ENCODE measurements around the gene GSTP1.
"Not testable (repeated sequence)": the region's sequence is repeated elsewhere in the genome, so short reads cannot be mapped to it uniquely, and the experiment has no call there.

GSTP1 gene

DNA sequence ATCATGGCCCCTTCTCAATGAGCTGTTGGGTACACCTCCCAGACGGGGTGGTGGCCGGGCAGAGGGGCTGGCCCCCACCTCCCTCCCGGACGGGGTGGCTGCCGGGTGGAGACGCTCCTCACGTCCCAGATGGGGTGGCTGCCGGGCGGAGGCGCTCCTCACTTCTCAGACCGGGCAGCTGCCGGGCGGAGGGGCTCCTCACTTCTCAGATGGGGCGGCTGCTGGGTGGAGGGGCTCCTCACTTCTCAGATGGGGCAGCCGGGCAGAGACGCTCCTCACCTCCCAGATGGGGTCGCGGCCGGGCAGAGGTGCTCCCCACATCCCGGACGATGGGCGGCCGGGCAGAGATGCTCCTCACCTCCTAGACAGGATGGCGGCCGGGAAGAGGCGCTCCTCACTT lies 14.4 kb downstream of the GSTP1 start:
- DNase-seq (ENCODE audit: low read depth) = not testable (repeated sequence)

DNA sequence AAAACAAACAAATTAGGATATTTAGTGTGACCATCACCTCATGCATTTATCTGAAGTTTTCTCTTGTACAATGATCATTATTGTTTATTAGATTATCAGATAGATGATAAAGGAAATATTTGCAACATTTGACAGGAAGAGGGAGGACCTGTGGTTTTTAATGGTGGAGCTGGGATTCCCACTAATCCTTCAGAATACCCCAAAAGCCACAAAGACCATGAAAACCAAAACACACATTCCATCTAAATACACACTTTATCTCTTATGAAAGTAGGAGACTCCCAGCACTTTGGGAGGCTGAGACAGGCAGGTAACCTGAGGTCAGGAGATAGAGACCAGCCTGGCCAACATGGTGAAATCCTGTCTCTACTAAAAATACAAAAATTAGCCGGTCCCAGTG lies 15.5 kb downstream of the GSTP1 start:
- DNase-seq (ENCODE audit: low read depth) = no peak

- no peak for DNase-seq (ENCODE audit: low read depth)
Measured at GRCh38 chr11:67600324-67601029, 16.9 kb downstream of the GSTP1 start.

- no peak for DNase-seq (ENCODE audit: low read depth)
Measured at GRCh38 chr11:67601098-67601497, 17.5 kb downstream of the GSTP1 start.

DNA sequence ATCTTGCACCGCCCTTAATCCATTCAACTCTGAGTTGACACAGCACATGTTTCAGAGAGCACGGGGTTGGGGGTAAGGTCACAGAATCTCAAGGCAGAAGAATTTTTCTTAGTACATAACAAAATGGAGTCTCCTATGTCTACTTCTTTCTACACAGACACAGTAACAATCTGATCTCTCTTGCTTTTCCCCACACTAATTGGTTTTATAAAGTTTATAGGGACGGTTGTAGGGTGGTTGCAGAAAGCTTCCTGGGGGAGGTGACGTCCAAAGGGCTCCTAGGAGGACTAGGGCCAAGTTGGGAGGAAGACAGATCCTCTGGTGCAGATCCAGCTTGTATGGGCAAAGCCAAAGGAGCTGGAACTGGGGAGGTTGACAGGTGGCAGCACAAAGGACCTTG lies 20.5 kb downstream of the GSTP1 start:
- not testable (repeated sequence) for DNase-seq (ENCODE audit: low read depth)

GRCh38 chr11:67604815-67605214 lies 21.2 kb downstream of the GSTP1 start:
- DNase-seq (ENCODE audit: low read depth) = no peak

DNA sequence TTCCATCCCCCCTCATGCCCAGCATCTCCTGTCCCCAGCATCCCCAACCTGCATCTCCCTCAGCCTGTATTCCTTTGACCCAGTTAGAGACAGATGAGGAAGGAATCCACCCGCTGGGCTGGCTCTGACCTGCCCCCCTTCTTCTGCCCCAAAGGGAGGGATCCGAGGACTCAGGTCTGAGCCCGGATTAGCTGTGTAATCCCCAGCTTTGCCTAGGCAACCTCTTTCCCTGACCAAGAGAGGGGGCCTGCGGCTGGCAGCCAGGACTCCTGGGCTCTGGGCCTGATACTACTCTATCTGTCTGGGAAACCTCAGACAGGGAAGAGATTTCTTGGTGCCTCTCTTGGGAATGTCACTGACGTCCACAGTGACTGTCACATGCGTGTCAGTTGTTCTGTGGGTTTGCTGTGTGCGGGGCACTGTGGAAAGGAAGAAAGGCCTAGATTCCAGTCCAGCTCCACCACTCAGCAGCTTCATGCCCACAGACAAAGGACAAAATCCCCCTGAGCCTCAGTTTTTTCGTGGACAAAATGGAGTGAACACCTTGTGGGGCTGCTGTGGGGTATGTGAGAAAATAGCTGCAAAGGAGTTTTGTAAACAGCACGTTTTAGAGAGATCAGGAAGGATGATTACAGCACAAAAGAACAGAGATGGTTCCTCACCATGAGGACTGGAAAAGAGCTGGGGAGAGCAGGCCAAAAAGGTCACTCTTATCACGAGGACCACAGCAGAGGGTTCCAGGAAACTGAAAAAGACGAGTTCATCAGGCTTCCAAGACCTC lies 21.8 kb downstream of the GSTP1 start:
- no peak for DNase-seq (ENCODE audit: low read depth)

DNA sequence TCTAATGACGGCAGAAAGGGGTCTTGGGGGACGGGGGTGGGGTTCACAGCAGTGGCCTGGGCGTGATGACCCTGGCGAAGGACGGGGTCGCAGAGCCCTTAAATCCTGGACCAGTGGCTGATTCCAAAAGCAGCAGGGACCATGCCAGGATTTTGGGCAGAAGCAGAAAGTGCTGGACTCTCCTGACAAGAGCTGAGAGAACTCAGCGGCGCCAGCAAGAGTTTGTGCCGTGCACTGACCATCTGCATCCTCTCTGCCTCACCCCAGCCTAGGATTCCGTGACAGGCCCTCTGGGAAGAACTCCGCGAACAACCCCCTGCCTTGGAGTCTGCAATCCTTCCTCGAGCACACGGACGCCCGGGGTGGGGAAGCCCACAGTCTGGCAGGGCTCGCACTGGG lies 22.5 kb downstream of the GSTP1 start:
- no peak for DNase-seq (ENCODE audit: low read depth)

GRCh38 chr11:67606492-67607295 lies 23.1 kb downstream of the GSTP1 start, which contains the start of gene NDUFV1:
NDUFV1 (plus strand) TSS chr11:67606936; CDS start chr11:67607005, 69 bp downstream.
- DNase-seq (ENCODE audit: low read depth) = peak; percentile 96

DNA sequence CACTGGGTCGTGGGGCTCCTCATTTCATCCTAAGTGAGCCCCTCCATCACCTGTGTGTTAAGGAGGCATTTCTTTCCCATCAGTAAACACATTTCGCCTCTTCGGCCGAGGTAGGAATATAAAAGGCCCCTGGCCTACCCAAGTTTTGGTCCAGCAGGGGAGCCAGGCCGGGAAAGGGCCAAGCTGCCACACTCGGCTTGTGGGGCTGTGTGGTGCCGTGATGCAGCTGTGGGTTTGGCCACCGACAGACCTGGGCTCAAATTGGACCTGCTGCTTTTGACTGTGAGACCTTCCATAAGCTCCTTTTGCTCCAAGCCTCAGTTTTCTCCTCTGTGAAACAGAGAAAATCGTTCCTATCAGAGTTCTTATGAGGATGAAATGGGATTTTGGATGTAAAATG lies 23.9 kb downstream of the GSTP1 start:
- no peak for DNase-seq (ENCODE audit: low read depth)

GRCh38 chr11:67608486-67608885 lies 24.9 kb downstream of the GSTP1 start:
- no peak for DNase-seq (ENCODE audit: low read depth)

DNA sequence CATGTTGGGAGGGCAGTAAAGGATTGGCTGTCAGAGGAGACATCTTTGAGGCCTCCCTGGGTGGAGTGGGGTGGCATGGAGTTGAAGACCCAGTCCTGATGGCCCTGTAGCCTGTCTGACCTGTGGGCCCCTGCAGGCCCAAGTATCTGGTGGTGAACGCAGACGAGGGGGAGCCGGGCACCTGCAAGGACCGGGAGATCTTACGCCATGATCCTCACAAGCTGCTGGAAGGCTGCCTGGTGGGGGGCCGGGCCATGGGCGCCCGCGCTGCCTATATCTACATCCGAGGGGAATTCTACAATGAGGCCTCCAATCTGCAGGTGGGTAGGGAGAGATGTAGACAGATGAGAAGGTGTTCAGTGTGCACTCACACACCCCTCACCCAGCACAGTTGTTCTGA lies 25.7 kb downstream of the GSTP1 start:
- DNase-seq (ENCODE audit: low read depth) = no peak

DNA sequence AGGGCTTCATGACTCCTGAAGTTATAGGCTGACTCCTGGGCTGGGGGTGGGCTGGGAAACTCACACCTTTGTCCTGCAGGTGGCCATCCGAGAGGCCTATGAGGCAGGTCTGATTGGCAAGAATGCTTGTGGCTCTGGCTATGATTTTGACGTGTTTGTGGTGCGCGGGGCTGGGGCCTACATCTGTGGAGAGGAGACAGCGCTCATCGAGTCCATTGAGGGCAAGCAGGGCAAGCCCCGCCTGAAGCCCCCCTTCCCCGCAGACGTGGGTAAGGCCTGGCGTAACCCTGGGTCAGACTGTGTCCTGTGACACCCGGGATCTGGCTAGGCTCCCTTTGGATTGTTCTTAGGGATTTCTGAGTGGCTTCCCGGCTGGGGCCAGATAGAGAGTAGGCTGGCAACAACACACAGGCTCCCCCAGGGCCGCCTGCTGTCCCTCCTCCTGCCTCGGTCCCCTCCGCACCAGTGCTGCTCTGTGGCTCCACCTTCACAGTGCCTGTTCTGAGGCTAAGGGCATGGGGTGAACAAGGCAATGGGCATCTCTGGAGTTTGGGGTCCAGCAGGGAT lies 26.8 kb downstream of the GSTP1 start:
- no peak for DNase-seq (ENCODE audit: low read depth)

- no peak for DNase-seq (ENCODE audit: low read depth)
Measured at GRCh38 chr11:67611165-67611564, 27.6 kb downstream of the GSTP1 start.

- no peak for DNase-seq (ENCODE audit: low read depth)
Measured at GRCh38 chr11:67611704-67612587, 28.3 kb downstream of the GSTP1 start.

- DNase-seq (ENCODE audit: low read depth) = no peak
Measured at GRCh38 chr11:67612751-67613150, 29.1 kb downstream of the GSTP1 start.

GRCh38 chr11:67613313-67613959 lies 29.8 kb downstream of the GSTP1 start:
- DNase-seq (ENCODE audit: low read depth) = no peak

GRCh38 chr11:67613960-67614715 lies 30.5 kb downstream of the GSTP1 start:
- peak; percentile 67 for DNase-seq (ENCODE audit: low read depth)

- no peak for DNase-seq (ENCODE audit: low read depth)
Measured at GRCh38 chr11:67614730-67615714, 31.4 kb downstream of the GSTP1 start.

Data from stimulated activated CD8-positive, alpha-beta memory T cell treated with anti-CD3 and anti-CD28 coated beads, Interleukin-7, amount 100 ng/mL, for 24 hours (primary cell).